HG03571 (cell line): ENCODE data around the gene SPRYD3.

Experiments
- ATAC-seq: cut with Tn5 transposase; IDR thresholded peaks from one replicate; pipeline ENCODE4 v1.9.1; 2021; ENCODE audit not compliant: unreplicated experiment

Gene SPRYD3

DNA sequence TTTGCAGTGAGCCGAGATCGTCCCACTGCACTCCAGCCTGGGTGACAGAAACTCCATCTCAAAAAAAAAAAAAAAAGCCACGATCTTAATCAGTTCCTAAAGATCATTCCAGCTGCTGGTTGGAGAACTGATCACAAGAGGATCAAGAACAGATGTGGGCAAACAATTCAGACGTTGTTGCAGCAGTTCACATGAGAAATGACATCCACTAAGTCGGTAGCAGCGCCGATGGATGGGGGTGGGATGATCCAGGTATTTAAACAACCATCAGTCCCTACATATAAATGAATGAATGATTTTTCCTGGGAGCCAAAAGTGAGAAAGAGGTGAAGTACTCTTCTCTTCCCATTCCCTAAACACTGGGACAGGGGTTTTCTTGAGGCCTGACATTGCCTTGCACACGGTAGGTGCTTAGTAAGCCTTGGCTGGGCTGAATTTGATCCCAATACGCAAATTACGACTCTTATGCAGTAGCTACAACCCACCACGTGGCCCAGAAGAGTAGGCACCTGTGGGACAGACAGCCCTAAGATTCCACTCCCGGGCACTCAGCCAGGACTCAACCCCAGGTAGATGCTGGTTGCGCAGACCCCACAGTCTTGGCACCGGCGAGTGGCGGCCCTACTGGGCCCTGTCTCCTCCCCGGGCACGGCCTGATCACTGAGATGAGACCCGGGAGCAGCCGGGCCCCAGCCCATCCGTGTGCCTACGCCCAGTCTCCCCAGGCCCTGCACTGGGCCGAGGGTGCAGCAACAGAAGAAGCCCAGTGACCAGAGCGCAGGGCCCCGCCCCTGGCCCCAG is 565 bp downstream of the SPRYD3 start:
- ATAC-seq = peak; percentile 16

- ATAC-seq = no peak
These were observed 2.2 kb downstream of the SPRYD3 start for GRCh38 chr12:53077030-53077429.

GRCh38 chr12:53076461-53076860 is 2.7 kb downstream of the SPRYD3 start:
- ATAC-seq = no peak

GRCh38 chr12:53074999-53075370 is 4.2 kb downstream of the SPRYD3 start:
- ATAC-seq = no peak

GRCh38 chr12:53074283-53074998 is 4.7 kb downstream of the SPRYD3 start:
- ATAC-seq = no peak

DNA sequence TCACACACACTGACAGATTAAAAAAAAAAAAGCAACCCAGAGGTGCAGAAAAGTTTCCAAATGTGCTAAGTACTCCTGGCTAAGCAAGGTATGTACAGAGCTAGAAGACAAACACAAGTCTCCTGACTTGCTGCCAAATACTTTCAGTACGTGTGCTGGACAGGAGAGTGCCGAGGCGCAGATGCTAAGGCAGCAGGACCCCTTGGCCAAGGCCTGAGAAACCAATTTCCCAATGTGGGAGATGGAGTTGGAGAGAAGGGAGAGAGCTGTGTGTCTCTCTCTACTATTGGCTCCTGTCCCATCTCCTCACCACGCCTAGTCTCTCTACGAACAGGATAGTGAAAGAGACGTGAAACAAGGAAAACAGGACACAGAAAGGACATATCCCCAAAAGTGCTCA is 5.3 kb downstream of the SPRYD3 start:
- no peak for ATAC-seq

DNA sequence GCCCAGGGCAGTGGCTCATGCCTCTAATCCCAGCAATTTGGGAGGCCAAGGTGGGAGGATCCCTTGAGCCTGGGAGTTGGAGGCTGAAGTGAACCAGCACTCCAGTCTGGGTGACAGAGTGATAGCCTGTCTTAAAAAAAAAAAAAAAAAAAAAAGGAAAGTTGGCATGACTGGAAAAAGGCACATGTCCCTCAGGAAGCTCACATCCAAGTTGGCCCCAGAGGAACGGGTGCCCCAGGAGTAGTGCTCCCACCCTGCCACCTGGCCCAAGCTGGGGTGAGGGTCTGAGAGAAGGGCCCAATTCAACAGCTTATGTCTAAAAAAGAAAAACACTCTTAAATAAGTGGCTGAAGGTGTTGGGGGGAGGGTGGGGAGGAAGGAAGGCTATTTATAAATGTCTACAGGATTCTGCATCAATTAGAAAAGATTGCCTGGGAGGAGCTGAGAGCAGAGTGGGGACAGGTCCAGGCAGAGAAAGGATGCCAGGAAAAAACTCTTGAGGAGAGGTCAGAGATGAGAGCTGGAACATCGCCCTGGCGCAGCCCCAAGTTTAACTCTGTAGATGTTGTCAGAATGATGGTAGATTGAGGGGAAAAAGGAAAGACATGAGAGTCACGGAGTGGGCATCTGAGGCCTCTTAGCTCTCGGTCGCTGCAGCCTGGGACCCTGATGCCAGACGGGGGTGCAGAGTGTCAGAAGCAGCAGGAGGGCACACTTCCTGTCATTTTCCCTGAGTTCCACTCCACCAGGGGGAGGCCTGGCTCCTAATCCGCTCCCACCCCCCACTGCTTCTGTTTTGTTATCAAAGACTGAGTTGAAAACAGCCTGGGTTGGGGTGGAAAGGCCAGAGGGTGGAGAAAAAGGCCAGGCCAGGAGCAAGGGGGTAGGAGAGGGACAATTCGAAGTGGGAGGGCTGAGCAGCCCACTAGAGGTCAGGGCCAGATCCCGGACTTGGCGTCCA is 7.3 kb downstream of the SPRYD3 start:
- ATAC-seq = no peak

GRCh38 chr12:53070877-53071492 is 8.2 kb downstream of the SPRYD3 start:
- no peak for ATAC-seq

- ATAC-seq = no peak
These were observed 9.4 kb downstream of the SPRYD3 start for GRCh38 chr12:53069621-53070410.

GRCh38 chr12:53068811-53069585 is 10.2 kb downstream of the SPRYD3 start:
- no peak for ATAC-seq

GRCh38 chr12:53067993-53068770 is 11.0 kb downstream of the SPRYD3 start:
- no peak for ATAC-seq

DNA sequence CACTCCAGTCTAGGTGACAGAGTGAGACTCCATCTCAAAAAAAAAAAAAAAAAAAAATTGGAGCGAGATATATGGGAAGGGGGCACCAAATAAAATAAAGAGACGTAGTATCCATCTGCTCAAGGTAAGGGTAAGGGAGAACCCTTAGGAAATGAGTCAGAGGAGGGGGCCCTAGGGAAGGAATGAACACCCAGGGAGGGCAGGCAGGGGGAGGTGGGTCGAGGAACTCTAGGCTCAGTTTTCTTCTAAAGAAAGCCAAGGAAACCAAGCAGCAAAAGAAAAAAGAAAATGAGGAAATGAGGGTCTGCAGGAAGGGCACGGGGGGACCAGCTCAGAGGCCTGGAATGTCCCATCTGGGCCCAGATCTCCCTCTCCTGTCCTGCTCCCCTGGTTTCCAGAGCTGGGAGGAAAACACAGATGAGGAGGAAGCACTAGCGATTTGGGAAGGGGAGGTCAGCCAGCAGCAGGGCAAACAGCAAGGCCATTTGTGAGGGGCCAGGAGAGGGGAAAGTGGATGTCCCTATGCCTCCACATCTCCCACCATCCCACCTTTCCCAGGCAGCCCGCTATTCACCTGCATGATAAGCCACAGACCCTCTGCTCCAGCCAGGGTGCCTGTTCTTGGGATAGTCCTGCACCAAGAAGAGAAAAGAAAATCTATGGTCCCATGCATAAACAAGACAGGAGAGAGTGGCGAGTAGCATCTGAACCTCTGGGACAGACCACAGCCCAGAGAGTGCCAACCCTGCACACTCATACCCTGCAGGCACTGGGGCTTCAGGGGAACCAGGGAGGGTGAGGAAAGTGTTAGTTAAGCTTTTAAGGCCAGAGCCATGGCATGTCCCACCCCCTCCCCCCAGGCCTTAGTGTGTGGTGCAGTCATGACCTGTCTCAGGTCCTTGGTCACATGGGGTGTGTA is 11.9 kb downstream of the SPRYD3 start:
- ATAC-seq = no peak

DNA sequence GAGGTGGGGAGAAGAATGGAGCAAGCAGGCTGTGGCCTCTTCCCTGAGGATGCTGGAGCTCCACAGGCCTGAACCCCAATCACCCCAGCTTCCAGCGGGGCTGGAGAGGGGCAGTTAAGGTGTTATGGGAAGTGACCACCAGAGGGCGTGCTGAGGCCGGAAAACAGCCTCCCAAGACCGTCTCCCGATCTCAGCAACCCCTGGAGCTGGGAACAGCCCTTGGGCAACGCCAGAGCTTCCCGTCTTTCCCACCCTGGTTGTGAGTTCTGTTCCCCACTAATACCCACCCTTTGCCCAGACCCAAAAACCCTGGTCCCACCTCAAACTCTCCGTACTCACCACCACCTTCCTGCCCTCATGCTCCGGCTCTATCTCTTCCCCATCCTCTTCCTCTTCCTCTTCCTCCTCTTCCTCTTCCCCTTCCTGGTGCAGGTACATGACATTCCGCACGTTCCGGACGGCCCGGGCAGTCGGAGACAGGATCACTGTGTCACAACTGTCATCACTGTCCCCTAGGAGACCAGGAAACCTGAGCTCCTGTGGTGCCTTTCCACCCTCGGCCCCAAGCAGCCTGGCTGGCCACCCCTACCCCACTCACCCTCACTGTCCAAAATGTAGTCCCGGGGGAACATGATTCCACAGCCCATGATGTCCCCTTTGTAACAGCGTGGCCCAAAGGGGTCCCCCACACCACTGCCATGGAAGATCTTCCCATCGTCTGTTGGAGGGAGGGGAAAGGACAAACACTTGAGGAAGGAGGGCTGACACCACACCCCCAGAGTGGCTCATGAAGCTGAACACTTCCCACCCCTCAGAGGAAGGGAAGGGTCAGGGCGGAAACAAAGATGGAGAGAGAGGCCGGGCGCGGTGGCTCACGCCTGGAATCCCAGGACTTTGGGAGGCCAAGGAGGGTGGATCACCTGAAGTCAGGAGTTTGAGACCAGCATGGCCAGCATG is 12.9 kb downstream of the SPRYD3 start:
- no peak for ATAC-seq

DNA sequence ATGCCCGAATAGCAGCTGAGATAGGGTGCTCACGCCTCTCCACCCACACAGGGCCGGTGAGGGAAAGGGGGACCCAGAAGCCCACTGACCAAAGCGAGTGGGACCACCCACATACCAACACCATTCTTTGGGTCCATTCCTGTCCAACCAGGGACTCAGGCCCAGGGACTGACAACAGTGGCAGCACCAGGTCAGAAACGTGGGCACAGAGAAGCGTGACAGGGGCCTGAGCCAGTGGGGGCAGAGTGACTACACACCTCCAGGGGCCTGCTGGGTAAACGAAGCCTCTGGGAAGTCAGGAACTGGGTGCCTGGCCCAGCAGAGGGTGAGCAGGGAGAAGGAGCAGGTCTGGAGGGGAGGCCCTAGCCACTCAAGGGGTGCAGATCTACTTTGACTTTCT is 13.7 kb downstream of the SPRYD3 start:
- no peak for ATAC-seq

- ATAC-seq = no peak
These were observed 14.4 kb downstream of the SPRYD3 start for GRCh38 chr12:53064613-53065436.
